ENCODE measurements around the gene RAI1. TPM values are rescaled to one million over a fixed set of nuclear protein-coding genes. Genes with fewer than 3 reads are reported as not detected.

RAI1 gene
- total and polyA plus RNA-seq, 10 of the 15 experiments (the other 5 are each of a cell fraction or from before 2014, with no cell fraction given) = 0.66 to 37.7 (median 6.0) TPM

DNA sequence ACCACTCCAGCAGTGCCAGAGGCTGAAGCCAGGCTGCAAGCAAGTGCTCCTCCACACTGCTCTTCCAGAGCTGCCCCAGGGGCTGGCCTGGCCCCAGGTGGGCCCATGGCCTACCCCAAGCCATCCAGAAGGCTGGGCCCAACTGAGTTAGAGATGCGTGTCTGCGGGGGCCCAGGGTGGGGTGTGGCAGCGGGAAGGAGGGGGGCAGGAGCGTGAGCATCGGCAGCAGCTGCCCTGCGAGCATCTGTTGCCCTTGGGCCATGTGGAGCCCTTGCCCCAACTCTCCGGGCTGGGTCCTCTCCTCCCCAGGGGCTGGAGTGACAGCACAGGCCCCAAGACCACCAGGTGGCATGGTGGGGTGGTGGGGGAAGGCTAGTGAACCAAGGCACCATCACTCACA, 162.8 kb downstream of the RAI1 start:
- RAD21 ChIA-PET (ENCODE audit: unreplicated experiment) = no interaction called here
- TF ChIP-seq ZNF217 (IDR thresholded peaks at IDR 0.05) (no peak), MYC (IDR thresholded peaks at IDR 0.05; ENCODE audit: insufficient read depth, insufficient read length, insufficient replicate concordance, low read length, severe bottlenecking) (no peak), CHD1 (IDR thresholded peaks at IDR 0.05; ENCODE audit: low read depth, low read length) (no peak)
- in situ Hi-C loops (cut with MboI) = no loop called here
- CTCF ChIA-PET = no interaction called here
- no peak overlapping the region for H3K9ac ChIP-seq (ENCODE audit: control insufficient read depth, insufficient read depth, low read length)
- no peak overlapping the region for H3K27ac ChIP-seq (ENCODE audit: control insufficient read depth, insufficient read depth)
- H3K4me3 ChIP-seq = no peak overlapping the region
- ATAC-seq (no peak), DNase-seq (ENCODE audit: low read depth, low spot score) (no peak), FAIRE-seq (no peak)
- no peaks in the 10 kb centered on the region for H3K9me3 ChIP-seq (replicated peaks; ENCODE audit: control insufficient read depth, insufficient read depth, low read length)
- H3K79me2 ChIP-seq (ENCODE audit: control insufficient read depth, insufficient read depth, low read length) = no peaks in the 10 kb centered on the region
- H3K4me2 ChIP-seq (ENCODE audit: control insufficient read depth, insufficient read depth) = no peak overlapping the region
- H4K20me1 ChIP-seq (ENCODE audit: control insufficient read depth, insufficient read depth) = no peaks in the 10 kb centered on the region
- H3K36me3 ChIP-seq (ENCODE audit: control insufficient read depth in 2 of 2, insufficient read depth in 2 of 2, low read length in 1 of 2) = no peaks in the 10 kb centered on the region
- peaks cover 14% of the 10 kb centered on the region for H3K4me1 ChIP-seq (ENCODE audit: control insufficient read depth, insufficient read depth, low read length)
- H3K27me3 ChIP-seq (replicated peaks in 1 of 2; ENCODE audit: control insufficient read depth in 2 of 2, insufficient read depth in 2 of 2, low read length in 1 of 2) = no peaks in the 10 kb centered on the region
- 66% methylated on average over 5 of the region's 7 CpGs for WGBS (ENCODE audit: insufficient coverage, insufficient replicate concordance, low lambda C conversion rate, missing lambda C conversion rate)
- intact Hi-C loops (cut with micrococcal nuclease; ENCODE audit: unreplicated experiment) = no loop called here
- POLR2A ChIA-PET = no interaction called here
- H2AFZ ChIP-seq (ENCODE audit: control insufficient read depth, low read depth, low read length) = no peak overlapping the region
- no TSS peak for BruUV-seq (replicated peaks)
- SMC1A ChIA-PET (ENCODE audit: uncharacterized antibody, unreplicated experiment) = no interaction called here

DNA sequence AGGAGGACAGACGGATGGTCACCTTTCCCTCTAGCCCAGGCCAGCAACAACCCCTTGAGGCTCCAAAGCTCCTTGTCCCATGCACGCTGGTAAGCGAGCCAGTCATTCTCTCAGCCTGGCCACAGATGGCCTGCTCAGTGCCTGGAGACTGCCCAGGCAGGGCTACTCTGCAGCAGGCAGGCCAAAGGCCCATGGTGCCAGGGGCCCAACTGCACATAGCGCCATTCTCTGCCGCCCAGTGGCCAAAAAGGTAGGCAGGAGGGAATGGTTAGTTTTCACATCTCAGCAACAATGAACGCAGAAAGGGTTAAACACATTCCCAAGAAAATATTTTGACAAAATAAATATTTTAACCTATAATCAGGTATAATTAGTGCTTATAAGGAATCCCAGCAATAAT, 163.2 kb downstream of the RAI1 start:
- POLR2A ChIA-PET = no interaction called here
- BruUV-seq (replicated peaks) = no TSS peak
- H3K4me2 ChIP-seq (ENCODE audit: control insufficient read depth, insufficient read depth) = no peak overlapping the region
- 67% methylated on average over 6 of the region's 6 CpGs for WGBS (ENCODE audit: insufficient coverage, insufficient replicate concordance, low lambda C conversion rate, missing lambda C conversion rate)
- no peaks in the 10 kb centered on the region for H4K20me1 ChIP-seq (ENCODE audit: control insufficient read depth, insufficient read depth)
- H3K9me3 ChIP-seq (replicated peaks; ENCODE audit: control insufficient read depth, insufficient read depth, low read length) = no peaks in the 10 kb centered on the region
- CTCF ChIA-PET = no interaction called here
- RAD21 ChIA-PET (ENCODE audit: unreplicated experiment) = no interaction called here
- no peak overlapping the region for H2AFZ ChIP-seq (ENCODE audit: control insufficient read depth, low read depth, low read length)
- no peak for ATAC-seq
- no peak overlapping the region for H3K9ac ChIP-seq (ENCODE audit: control insufficient read depth, insufficient read depth, low read length)
- FAIRE-seq = no peak
- H3K4me3 ChIP-seq = no peak overlapping the region
- H3K4me1 ChIP-seq (ENCODE audit: control insufficient read depth, insufficient read depth, low read length) = peaks cover 14% of the 10 kb centered on the region
- no peaks in the 10 kb centered on the region for H3K36me3 ChIP-seq (ENCODE audit: control insufficient read depth in 2 of 2, insufficient read depth in 2 of 2, low read length in 1 of 2)
- intact Hi-C loops (cut with micrococcal nuclease; ENCODE audit: unreplicated experiment) = no loop called here
- no peaks in the 10 kb centered on the region for H3K79me2 ChIP-seq (ENCODE audit: control insufficient read depth, insufficient read depth, low read length)
- SMC1A ChIA-PET (ENCODE audit: uncharacterized antibody, unreplicated experiment) = no interaction called here
- no peak overlapping the region for H3K27ac ChIP-seq (ENCODE audit: control insufficient read depth, insufficient read depth)
- in situ Hi-C loops (cut with MboI) = no loop called here
- no peaks in the 10 kb centered on the region for H3K27me3 ChIP-seq (replicated peaks in 1 of 2; ENCODE audit: control insufficient read depth in 2 of 2, insufficient read depth in 2 of 2, low read length in 1 of 2)
- no peak for DNase-seq (ENCODE audit: low read depth, low spot score)
- TF ChIP-seq, protein P1, sequence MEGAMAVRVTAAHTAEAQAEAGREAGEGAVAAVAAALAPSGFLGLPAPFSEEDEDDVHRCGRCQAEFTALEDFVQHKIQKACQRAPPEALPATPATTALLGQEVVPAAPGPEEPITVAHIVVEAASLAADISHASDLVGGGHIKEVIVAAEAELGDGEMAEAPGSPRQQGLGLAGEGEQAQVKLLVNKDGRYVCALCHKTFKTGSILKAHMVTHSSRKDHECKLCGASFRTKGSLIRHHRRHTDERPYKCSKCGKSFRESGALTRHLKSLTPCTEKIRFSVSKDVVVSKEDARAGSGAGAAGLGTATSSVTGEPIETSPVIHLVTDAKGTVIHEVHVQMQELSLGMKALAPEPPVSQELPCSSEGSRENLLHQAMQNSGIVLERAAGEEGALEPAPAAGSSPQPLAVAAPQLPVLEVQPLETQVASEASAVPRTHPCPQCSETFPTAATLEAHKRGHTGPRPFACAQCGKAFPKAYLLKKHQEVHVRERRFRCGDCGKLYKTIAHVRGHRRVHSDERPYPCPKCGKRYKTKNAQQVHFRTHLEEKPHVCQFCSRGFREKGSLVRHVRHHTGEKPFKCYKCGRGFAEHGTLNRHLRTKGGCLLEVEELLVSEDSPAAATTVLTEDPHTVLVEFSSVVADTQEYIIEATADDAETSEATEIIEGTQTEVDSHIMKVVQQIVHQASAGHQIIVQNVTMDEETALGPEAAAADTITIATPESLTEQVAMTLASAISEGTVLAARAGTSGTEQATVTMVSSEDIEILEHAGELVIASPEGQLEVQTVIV (IDR thresholded peaks at IDR 0.05; ENCODE audit: borderline replicate concordance, partially characterized antibody) = no peak
- TF ChIP-seq POLR2A (IDR thresholded peaks at IDR 0.05; ENCODE audit: low read depth, low read length) = no peak
- TF ChIP-seq HDAC6 (IDR thresholded peaks at IDR 0.05; ENCODE audit: unreplicated experiment) = no peak
- TF ChIP-seq, protein P2, sequence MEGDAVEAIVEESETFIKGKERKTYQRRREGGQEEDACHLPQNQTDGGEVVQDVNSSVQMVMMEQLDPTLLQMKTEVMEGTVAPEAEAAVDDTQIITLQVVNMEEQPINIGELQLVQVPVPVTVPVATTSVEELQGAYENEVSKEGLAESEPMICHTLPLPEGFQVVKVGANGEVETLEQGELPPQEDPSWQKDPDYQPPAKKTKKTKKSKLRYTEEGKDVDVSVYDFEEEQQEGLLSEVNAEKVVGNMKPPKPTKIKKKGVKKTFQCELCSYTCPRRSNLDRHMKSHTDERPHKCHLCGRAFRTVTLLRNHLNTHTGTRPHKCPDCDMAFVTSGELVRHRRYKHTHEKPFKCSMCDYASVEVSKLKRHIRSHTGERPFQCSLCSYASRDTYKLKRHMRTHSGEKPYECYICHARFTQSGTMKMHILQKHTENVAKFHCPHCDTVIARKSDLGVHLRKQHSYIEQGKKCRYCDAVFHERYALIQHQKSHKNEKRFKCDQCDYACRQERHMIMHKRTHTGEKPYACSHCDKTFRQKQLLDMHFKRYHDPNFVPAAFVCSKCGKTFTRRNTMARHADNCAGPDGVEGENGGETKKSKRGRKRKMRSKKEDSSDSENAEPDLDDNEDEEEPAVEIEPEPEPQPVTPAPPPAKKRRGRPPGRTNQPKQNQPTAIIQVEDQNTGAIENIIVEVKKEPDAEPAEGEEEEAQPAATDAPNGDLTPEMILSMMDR (IDR thresholded peaks at IDR 0.05 in 2 of 3, conservative IDR thresholded peaks at IDR 0.05 in 1 of 3; ENCODE audit: control insufficient read depth in 2 of 3, extremely low read depth in 1 of 3, insufficient read depth in 1 of 3, low read depth in 3 of 3, low read length in 3 of 3) = no peak
- TF ChIP-seq EZH2 (IDR thresholded peaks at IDR 0.05; ENCODE audit: borderline replicate concordance, control insufficient read depth, low read depth, low read length) = no peak
- no peak for TF ChIP-seq WRNIP1 (IDR thresholded peaks at IDR 0.05; ENCODE audit: borderline replicate concordance, low read depth, low read length)
- TF ChIP-seq, protein P3, sequence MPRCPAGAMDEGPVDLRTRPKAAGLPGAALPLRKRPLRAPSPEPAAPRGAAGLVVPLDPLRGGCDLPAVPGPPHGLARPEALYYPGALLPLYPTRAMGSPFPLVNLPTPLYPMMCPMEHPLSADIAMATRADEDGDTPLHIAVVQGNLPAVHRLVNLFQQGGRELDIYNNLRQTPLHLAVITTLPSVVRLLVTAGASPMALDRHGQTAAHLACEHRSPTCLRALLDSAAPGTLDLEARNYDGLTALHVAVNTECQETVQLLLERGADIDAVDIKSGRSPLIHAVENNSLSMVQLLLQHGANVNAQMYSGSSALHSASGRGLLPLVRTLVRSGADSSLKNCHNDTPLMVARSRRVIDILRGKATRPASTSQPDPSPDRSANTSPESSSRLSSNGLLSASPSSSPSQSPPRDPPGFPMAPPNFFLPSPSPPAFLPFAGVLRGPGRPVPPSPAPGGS (IDR thresholded peaks at IDR 0.05; ENCODE audit: borderline replicate concordance, insufficient read depth, low read depth, low read length, poor library complexity, severe bottlenecking) = no peak
- TF ChIP-seq SMAD1 (IDR thresholded peaks at IDR 0.05; ENCODE audit: low read depth, partially characterized antibody) = no peak
